HepG2 (cell line): ENCODE data around the gene TAS2R19. TPM values are rescaled to one million over a fixed set of nuclear protein-coding genes. Genes with fewer than 3 reads are reported as not detected.

Experiments
- CCDC6 ChIP-seq: sonication (generic); formaldehyde crosslinking; IDR thresholded peaks from 2 replicates; pipeline ENCODE4 v1.8.1; 2022; ENCODE audit warnings: mild to moderate bottlenecking, missing genetic modification reagents, moderate library complexity
- CENPX ChIP-seq: sonication (generic); formaldehyde crosslinking; IDR thresholded peaks from 2 replicates; pipeline ENCODE4 v1.9.0; 2021; ENCODE audit warnings: mild to moderate bottlenecking, missing genetic modification reagents, moderate library complexity
- DMAP1 ChIP-seq: IDR thresholded peaks from 2 replicates; pipeline ENCODE4 v1.6.1; 2016
- DNMT3B ChIP-seq: conservative IDR thresholded peaks from 2 replicates; pipeline ENCODE4 v1.6.1; 2016; ENCODE audit warnings: missing biosample characterization, control low read depth
- ELF4 ChIP-seq: sonication (generic); formaldehyde crosslinking; IDR thresholded peaks from 2 replicates; pipeline ENCODE4 v1.5.0; 2020; ENCODE audit warnings: missing genetic modification reagents, mild to moderate bottlenecking, moderate library complexity, borderline replicate concordance
- ELK4 ChIP-seq: sonication (generic); formaldehyde crosslinking; IDR thresholded peaks from 2 replicates; pipeline ENCODE4 v1.9.0; 2021; ENCODE audit warnings: missing genetic modification reagents, borderline replicate concordance
- GABPA ChIP-seq, 2 experiments: IDR thresholded peaks; 2 replicates each; pipeline ENCODE4 v1.6.1; 2011 to 2016; ENCODE audit warnings: low read depth in 2 of 2, low read length in 1 of 2, missing biosample characterization in 1 of 2, missing genetic modification characterization in 1 of 2
- HIC2 ChIP-seq: sonication (generic); formaldehyde crosslinking; IDR thresholded peaks from 2 replicates; pipeline ENCODE4 v1.9.0; 2022; ENCODE audit warnings: low read depth, missing genetic modification reagents
- NKX3-1 ChIP-seq: sonication (generic); formaldehyde crosslinking; IDR thresholded peaks from 2 replicates; pipeline ENCODE4 v1.5.0; 2020; ENCODE audit warnings: missing genetic modification reagents
- PHB2 ChIP-seq: fragments of 450-650 bp; IDR thresholded peaks from 2 replicates; pipeline ENCODE4 v1.6.1; 2018; ENCODE audit not compliant: partially characterized antibody
- POLR2AphosphoS5 ChIP-seq: IDR thresholded peaks from 2 replicates; pipeline ENCODE4 v1.6.1; 2012; ENCODE audit warnings: low read depth, low read length
- RAD21 ChIP-seq: fragments of 450-650 bp; formaldehyde crosslinking; IDR thresholded peaks from 2 replicates; pipeline ENCODE4 v1.5.0; 2020; ENCODE audit warnings: mild to moderate bottlenecking
- SALL2 ChIP-seq: sonication (generic); formaldehyde crosslinking; IDR thresholded peaks from 2 replicates; pipeline ENCODE4 v1.8.1; 2023; ENCODE audit warnings: mild to moderate bottlenecking, missing genetic modification reagents, inconsistent platforms
- SIN3A ChIP-seq: IDR thresholded peaks from 2 replicates; pipeline ENCODE4 v1.6.1; 2011; ENCODE audit warnings: low read depth, mild to moderate bottlenecking, control low read depth, low read length, borderline replicate concordance
- SIX4 ChIP-seq: sonication (generic); formaldehyde crosslinking; IDR thresholded peaks from 2 replicates; pipeline ENCODE4 v1.4.0; 2020; ENCODE audit warnings: missing genetic modification reagents
- TBL1XR1 ChIP-seq: fragments of 150-350 bp; IDR thresholded peaks from 2 replicates; pipeline ENCODE4 v1.6.1; 2014; ENCODE audit warnings: borderline replicate concordance, low read length; ENCODE audit not compliant: partially characterized antibody
- TBX2 ChIP-seq: sonication (generic); formaldehyde crosslinking; IDR thresholded peaks from 2 replicates; pipeline ENCODE4 v1.5.0; 2020; ENCODE audit warnings: missing genetic modification reagents, mild to moderate bottlenecking, borderline replicate concordance
- TFDP2 ChIP-seq: sonication (generic); formaldehyde crosslinking; IDR thresholded peaks from 2 replicates; pipeline ENCODE4 v1.4.0; 2020; ENCODE audit warnings: missing genetic modification reagents
- THYN1 ChIP-seq: sonication (generic); formaldehyde crosslinking; IDR thresholded peaks from 2 replicates; pipeline ENCODE4 v1.8.1; 2023; ENCODE audit warnings: low read depth, mild to moderate bottlenecking, moderate library complexity, missing genetic modification reagents, borderline replicate concordance
- TIGD3 ChIP-seq: sonication (generic); formaldehyde crosslinking; IDR thresholded peaks from 2 replicates; pipeline ENCODE4 v1.5.1; 2020; ENCODE audit warnings: mild to moderate bottlenecking, missing genetic modification reagents, borderline replicate concordance
- XRCC5 ChIP-seq: fragments of 200-400 bp; formaldehyde crosslinking; optimal IDR thresholded peaks from 2 replicates; pipeline ENCODE3; 2017; ENCODE audit warnings: mild to moderate bottlenecking, low read length
- ZBTB7A ChIP-seq: sonication (generic); formaldehyde crosslinking; IDR thresholded peaks from 2 replicates; pipeline ENCODE4 v1.8.0; 2022; ENCODE audit warnings: mild to moderate bottlenecking, missing genetic modification reagents
- ZNF430 ChIP-seq: sonication (generic); formaldehyde crosslinking; IDR thresholded peaks from 2 replicates; pipeline ENCODE4 v1.9.0; 2021; ENCODE audit warnings: mild to moderate bottlenecking, missing genetic modification reagents
- polyA plus RNA-seq, 8 experiments: library from polyadenylated mRNA; depleted of rRNA in 3 of 8; stranded (reverse) in 7 of 8; unstranded in 1 of 8; fragments of >200 nt; fragmentation: Illumina TruSeq in 4 of 8; extraction: Trizol in 4 of 8; gene quantifications; 2 replicates each; pipeline versions ENCODE4 v1.2.1 to v1.2.3, GENCODE V29; 2011 to 2016; ENCODE audit warnings: low read depth in 4 of 8, missing spikeins in 1 of 8, mixed read lengths in 1 of 8; ENCODE audit not compliant: insufficient read depth in 1 of 8
- total RNA-seq, 5 experiments: library from RNA; depleted of rRNA; stranded (reverse); fragments of >200 nt; fragmentation: Illumina TruSeq; extraction: Trizol; gene quantifications; 2 replicates each; pipeline ENCODE4 v1.2.3, GENCODE V29; 2016; ENCODE audit warnings: low read depth in 1 of 5

The TAS2R19 gene
- total and polyA plus RNA-seq, 2 of the 13 experiments (the other 11 are each of a cell fraction or from before 2014, with no cell fraction given), result 0.62 to 5.3 TPM

DNA sequence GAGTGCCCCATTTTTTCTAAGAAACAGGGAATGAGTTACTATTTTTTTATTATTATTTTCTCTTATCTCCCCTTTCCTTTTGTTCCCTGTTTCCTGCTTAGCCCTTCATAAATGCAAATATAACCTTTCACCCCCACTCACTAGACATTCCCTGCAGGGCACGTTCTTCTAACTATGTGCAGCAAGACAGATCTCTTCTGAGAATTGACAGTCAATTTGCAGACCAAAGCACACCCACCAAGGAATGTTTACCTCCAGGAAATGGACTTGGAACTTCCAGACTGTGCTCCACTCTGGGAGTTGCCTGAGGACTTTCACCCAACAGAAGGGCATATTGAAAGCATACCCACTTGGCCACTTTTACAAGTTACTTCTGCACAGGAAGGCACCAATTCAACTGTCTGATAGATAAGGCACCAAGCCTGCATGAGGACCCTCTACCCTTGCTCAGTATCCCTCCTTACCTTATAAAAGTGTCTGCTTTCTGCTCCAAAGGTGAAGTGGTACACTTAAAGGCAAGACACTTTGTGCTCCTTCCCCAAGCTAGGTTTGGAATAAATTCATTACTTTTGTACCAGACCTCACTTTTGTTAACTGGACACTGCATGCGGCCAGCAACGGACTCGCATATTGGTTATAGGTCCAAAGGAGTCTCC lies 6.5 kb downstream of the TAS2R19 start (continued):
- TF ChIP-seq ELK4 (CRISPR knock-in tag), result no peak
- peak; percentile 67; the same call in 1 of the 2 replicates for TF ChIP-seq HIC2 (CRISPR knock-in tag)
- no peak for TF ChIP-seq ZBTB7A
- peak; percentile 25; the same call in 1 of the 2 replicates for TF ChIP-seq TFDP2 (CRISPR knock-in tag)
- no peak for TF ChIP-seq POLR2AphosphoS5
- no peak for TF ChIP-seq GABPA (IDR thresholded peaks at IDR 0.05; ENCODE audit: low read depth, low read length)
- TF ChIP-seq GABPA (CRISPR knock-in tag; IDR thresholded peaks at IDR 0.05; ENCODE audit: low read depth), result peak; percentile 34; the same call in 1 of the 2 replicates
- no peak for TF ChIP-seq TBL1XR1
- peak; percentile 60 for TF ChIP-seq ZNF430 (CRISPR knock-in tag)
- TF ChIP-seq DNMT3B (CRISPR knock-in tag), result no peak
- peak; percentile 74 for TF ChIP-seq TBX2 (CRISPR knock-in tag)
- TF ChIP-seq XRCC5, result peak; percentile 48
- TF ChIP-seq SIX4 (CRISPR knock-in tag), result no peak; the same call in 1 of the 2 replicates
- TF ChIP-seq TIGD3 (CRISPR knock-in tag), result no peak
- no peak for TF ChIP-seq RAD21 (CRISPR knock-in tag)
- peak; percentile 48; the same call in 1 of the 2 replicates for TF ChIP-seq DMAP1 (CRISPR knock-in tag)
- TF ChIP-seq SIN3A, result no peak
- TF ChIP-seq ELF4 (CRISPR knock-in tag), result no peak
- TF ChIP-seq CCDC6 (CRISPR knock-in tag), result no peak
- TF ChIP-seq SALL2 (CRISPR knock-in tag), result no peak
- TF ChIP-seq CENPX (CRISPR knock-in tag), result no peak
- no peak for TF ChIP-seq PHB2
- no peak for TF ChIP-seq THYN1 (CRISPR knock-in tag)
- TF ChIP-seq NKX3-1 (CRISPR knock-in tag), result peak; percentile 35; the same call in 1 of the 2 replicates
